PC-9 (cell line): ENCODE data around the gene SRPK2.

Experiments used
- EZH2 ChIP-seq: fragments of 200-600 bp; sonication (generic); IDR thresholded peaks from 2 replicates; pipeline ENCODE4 v1.8.0; 2017; ENCODE audit warnings: antibody characterized with exemption, low read depth
- TF ChIP-seq, protein P1 (sequence below): fragments of 200-600 bp; sonication (generic); conservative IDR thresholded peaks from 2 replicates; pipeline ENCODE4 v1.6.1; 2017; ENCODE audit warnings: mixed run types, antibody characterized with exemption, mild to moderate bottlenecking, moderate library complexity

DNA sequence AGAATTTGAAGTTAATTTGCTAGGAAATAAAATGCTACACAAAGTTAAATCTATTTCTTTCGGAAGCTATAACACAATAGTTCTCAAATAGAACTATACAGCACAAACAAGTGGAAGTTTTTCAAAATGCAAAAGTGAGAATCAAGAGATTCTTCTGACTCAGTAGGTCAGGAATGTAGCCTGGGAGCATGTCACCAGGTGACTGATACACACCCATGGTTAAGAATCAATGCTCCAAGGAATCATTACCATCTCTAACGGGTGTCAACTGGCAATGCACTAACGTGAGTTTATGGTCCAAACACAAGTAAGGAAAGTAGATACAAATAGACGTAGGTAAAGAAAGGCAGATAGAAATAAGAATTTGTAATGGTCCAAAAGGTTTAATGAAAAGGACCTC is 170.5 kb downstream of the SRPK2 start:
- TF ChIP-seq, protein P1, sequence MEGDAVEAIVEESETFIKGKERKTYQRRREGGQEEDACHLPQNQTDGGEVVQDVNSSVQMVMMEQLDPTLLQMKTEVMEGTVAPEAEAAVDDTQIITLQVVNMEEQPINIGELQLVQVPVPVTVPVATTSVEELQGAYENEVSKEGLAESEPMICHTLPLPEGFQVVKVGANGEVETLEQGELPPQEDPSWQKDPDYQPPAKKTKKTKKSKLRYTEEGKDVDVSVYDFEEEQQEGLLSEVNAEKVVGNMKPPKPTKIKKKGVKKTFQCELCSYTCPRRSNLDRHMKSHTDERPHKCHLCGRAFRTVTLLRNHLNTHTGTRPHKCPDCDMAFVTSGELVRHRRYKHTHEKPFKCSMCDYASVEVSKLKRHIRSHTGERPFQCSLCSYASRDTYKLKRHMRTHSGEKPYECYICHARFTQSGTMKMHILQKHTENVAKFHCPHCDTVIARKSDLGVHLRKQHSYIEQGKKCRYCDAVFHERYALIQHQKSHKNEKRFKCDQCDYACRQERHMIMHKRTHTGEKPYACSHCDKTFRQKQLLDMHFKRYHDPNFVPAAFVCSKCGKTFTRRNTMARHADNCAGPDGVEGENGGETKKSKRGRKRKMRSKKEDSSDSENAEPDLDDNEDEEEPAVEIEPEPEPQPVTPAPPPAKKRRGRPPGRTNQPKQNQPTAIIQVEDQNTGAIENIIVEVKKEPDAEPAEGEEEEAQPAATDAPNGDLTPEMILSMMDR: no peak
- no peak for TF ChIP-seq EZH2
